Gastroesophageal sphincter (tissue), 4 donors: Measurements from ENCODE around the gene FRMPD2. TPM values are rescaled to one million over a fixed set of nuclear protein-coding genes. Genes with fewer than 3 reads are reported as not detected.

Experiments used
- ATAC-seq: fragments of 150-250 bp; one replicate; pipeline ENCODE4 v1.9.1; 2016; ENCODE audit warnings: mild to moderate bottlenecking, moderate library complexity
- H3K27ac ChIP-seq, 4 donors: fragments of 200-600 bp; sonication (generic) in 3 of 4; 1 replicate in 3 of 4; 2 replicates in 1 of 4; pipeline ENCODE4 v1.5.1; 2016 to 2019
- H3K27me3 ChIP-seq: fragments of 200-600 bp; sonication (generic); one replicate; pipeline ENCODE4 v1.5.1; 2019
- H3K36me3 ChIP-seq, 2 donors: fragments of 200-600 bp; sonication (generic); one replicate each; pipeline ENCODE4 v1.5.1; 2019; ENCODE audit warnings: control low read depth in 1 of 2
- H3K4me1 ChIP-seq, 3 donors: fragments of 200-600 bp; sonication (generic); 1 replicate in 2 of 3; 2 replicates in 1 of 3; pipeline ENCODE4 v1.5.1; 2016 to 2019; ENCODE audit warnings: control low read depth in 2 of 3
- H3K4me3 ChIP-seq, 2 donors: fragments of 200-600 bp; sonication (generic); one replicate each; pipeline ENCODE4 v1.5.1; 2019; ENCODE audit warnings: mild to moderate bottlenecking in 1 of 2, moderate library complexity in 1 of 2
- H3K9me3 ChIP-seq, 3 donors: fragments of 200-600 bp; sonication (generic); one replicate each; pipeline ENCODE4 v1.5.1; 2017 to 2019; ENCODE audit warnings: control low read depth in 2 of 3
- CTCF ChIP-seq, 4 experiments: fragments of 200-600 bp in 2 of 4; fragments of 450-650 bp in 2 of 4; sonication (generic) in 1 of 4; IDR thresholded peaks; one replicate each; pipeline ENCODE4 v1.5.1; 2017 to 2019; ENCODE audit warnings: antibody characterized with exemption in 4 of 4, mild to moderate bottlenecking in 2 of 4, moderate library complexity in 2 of 4
- EP300 ChIP-seq: sonication (generic); formaldehyde crosslinking; IDR thresholded peaks from one replicate; pipeline ENCODE4 v1.6.1; 2017; ENCODE audit warnings: antibody characterized with exemption, mild to moderate bottlenecking
- POLR2A ChIP-seq, 2 donors: fragments of 450-650 bp; IDR thresholded peaks; one replicate each; pipeline ENCODE4 v1.6.1; 2017; ENCODE audit warnings: antibody characterized with exemption in 2 of 2, mild to moderate bottlenecking in 2 of 2, moderate library complexity in 1 of 2
- POLR2AphosphoS5 ChIP-seq: sonication (generic); formaldehyde crosslinking; IDR thresholded peaks from one replicate; pipeline ENCODE4 v1.6.1; 2017; ENCODE audit warnings: antibody characterized with exemption
- WGBS, 2 donors: methylation state at CpG; one replicate each; pipeline ENCODE4 v1.1.5; 2018; ENCODE audit warnings: low coverage in 1 of 2; 5-methylcytosine and 5-hydroxymethylcytosine counted together
- total RNA-seq, 4 donors: library from RNA; depleted of rRNA; stranded (reverse); fragments of >200 nt; gene quantifications; one replicate each; pipeline ENCODE4 v1.1.0, GENCODE V29; 2016

The FRMPD2 gene
- total RNA-seq, 4 donors from 2014 or later: 0.19 TPM; not detected in 3

DNA sequence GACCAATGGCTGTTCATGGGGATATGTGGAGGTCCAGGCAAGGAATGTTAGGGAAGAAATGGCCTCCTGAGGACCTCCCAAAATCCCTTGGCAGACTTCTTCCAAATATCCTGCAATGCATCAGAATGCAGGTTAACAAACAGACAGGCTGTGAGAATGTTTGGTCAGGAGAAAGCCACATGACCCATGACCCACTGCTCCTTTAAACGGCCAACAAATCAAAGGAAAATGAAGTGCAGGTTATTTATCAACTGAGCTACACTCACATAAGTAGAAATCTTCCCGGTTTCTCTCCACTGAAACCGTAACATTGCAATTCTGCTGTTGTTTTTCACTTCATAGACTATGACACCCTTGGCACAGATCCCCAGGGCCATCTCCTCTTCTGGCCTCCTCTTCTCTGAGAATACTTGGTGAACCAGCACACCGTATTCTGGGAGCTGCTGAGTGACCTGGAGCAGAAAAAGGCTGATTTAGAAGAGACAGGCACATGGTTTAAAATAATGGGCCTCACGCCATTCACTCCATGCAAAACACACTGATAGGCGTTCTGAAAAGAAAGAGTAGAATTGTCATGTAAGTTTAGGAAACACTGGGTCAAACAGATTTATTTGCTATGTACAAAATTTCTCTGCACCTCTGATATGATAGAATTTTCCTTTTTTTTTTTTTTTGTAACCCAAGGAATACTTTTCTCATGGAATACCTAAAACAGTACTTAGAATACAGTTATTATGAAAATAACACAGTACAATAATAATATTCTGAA lies 67.8 kb downstream of the FRMPD2 start:
- Histone ChIP-seq H3K27me3 (peaks cover 4% of the 10 kb centered on the region), H3K4me1 (no peaks in the 10 kb centered on the region), H3K27ac (no peak overlapping the region), H3K9me3 (no peaks in the 10 kb centered on the region), H3K4me3 (no peak overlapping the region), H3K36me3 (no peaks in the 10 kb centered on the region)
- WGBS, 2 donors: 61 to 88% methylated on average over 5 to 6 of the region's 6 CpGs
- ATAC-seq: no peak
- TF ChIP-seq EP300 (no peak), POLR2AphosphoS5 (no peak), POLR2A (IDR thresholded peaks at IDR 0.05) (no peak), CTCF (IDR thresholded peaks at IDR 0.05) (no peak)

DNA sequence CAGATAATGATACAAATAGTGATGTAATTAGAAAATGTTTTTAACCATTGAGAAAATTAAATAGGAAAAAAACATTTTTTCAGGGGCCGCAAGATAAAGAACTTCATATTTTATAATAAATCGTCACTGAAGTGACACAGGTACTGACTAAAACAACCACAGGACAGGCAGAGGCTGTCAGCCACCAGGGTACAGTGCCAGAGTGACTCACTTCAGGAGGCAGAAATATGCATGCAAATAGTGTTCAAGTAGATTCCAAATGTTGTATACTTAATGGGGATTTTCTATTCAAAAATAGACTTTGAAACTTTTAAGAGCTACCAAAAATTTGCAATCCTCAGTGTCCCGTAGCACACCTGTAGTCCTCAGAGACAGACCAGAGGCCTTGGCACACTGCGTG lies 68.6 kb downstream of the FRMPD2 start:
- Histone ChIP-seq H3K27me3 (no peaks in the 10 kb centered on the region), H3K27ac (no peak overlapping the region), H3K4me1 (no peaks in the 10 kb centered on the region), H3K9me3 (no peaks in the 10 kb centered on the region), H3K4me3 (no peak overlapping the region), H3K36me3 (no peaks in the 10 kb centered on the region)
- TF ChIP-seq POLR2A (IDR thresholded peaks at IDR 0.05) (no peak), CTCF (IDR thresholded peaks at IDR 0.05) (no peak), POLR2AphosphoS5 (no peak), EP300 (no peak)
- 85 to 93% methylated on average over 4 of the region's 4 CpGs for WGBS, 2 donors
- ATAC-seq: no peak

DNA sequence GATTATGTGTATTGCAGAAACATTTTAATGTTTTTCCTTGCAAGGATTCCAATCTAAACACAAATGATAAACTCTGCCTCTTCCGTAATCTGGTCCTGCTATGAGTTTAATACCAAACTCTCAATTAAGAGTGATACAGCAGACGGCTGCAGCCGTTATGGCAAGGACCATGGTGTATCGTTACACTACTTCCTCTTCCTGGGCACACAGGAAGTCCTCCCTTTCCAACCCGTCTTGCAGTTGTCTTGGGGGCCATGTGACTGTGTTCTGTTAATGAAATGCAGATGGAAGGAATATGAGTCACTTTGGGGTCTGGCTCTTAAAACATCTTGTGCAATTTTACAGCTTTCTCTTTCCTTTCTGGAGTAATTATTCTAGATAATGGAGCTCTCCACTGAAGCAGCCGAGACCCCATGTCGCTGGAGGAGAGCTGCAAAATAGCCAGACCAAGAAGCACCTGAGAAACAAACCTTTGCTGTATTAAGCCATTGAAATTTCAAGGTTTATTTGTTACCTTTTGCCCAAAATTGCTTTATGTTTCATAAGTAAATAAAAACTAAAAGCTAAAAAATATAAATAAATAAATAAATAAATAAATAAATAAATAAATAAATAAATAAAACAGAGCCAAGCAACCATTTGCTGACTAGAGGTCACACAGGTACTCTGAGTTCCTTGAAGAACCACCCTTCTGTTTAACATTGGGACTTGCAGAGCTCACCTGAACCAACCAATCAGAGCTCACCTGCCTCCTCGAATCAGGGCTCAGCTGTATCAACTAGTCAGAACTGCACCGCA lies 74.7 kb downstream of the FRMPD2 start:
- no peaks in the 10 kb centered on the region for H3K36me3 ChIP-seq
- TF ChIP-seq POLR2A (IDR thresholded peaks at IDR 0.05) (no peak), EP300 (no peak), POLR2AphosphoS5 (no peak), CTCF (IDR thresholded peaks at IDR 0.05) (no peak)
- no peaks in the 10 kb centered on the region for H3K9me3 ChIP-seq
- WGBS, 2 donors: 64 to 77% methylated on average over 7 to 9 of the region's 9 CpGs
- peak; percentile 43 for ATAC-seq
- no peak overlapping the region for H3K27ac ChIP-seq
- no peaks in the 10 kb centered on the region for H3K27me3 ChIP-seq
- H3K4me1 ChIP-seq: no peaks in the 10 kb centered on the region
- H3K4me3 ChIP-seq: no peak overlapping the region

DNA sequence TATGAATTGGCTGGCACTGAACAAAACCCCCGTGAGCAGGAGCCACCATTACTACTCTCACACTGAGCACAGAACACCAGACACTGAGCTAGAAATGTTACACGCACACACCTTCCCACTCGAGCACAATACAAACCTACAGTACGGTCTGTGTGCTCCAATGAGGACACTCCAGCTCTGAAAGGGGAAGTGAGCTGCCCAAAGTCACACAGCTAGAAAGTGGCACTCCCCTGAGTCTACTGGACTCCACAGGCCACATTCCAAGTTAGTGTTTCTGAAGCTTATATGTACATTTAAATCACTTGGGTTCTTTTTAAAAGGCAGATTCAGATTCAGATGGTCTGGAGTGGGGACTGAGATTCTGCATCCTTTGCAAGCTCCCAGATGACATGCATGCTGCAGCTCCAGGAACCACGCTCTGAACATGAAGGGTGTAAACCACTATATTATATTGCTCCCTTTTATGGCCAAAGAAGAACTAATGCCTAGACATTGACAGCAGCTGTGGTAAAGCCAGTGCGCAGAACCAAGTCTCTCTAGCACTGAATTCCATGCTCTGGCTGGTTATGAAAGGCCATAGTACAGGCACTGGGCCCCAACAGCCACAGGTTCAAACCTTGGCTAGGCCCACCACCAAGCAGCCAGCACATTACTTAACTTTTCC lies 77.1 kb downstream of the FRMPD2 start:
- Histone ChIP-seq H3K27ac (no peak overlapping the region), H3K4me3 (no peak overlapping the region), H3K36me3 (no peaks in the 10 kb centered on the region), H3K9me3 (no peaks in the 10 kb centered on the region), H3K4me1 (no peaks in the 10 kb centered on the region), H3K27me3 (no peaks in the 10 kb centered on the region)
- WGBS, 2 donors: 69 to 93% methylated on average over 2 to 4 of the region's 6 CpGs
- TF ChIP-seq POLR2A (IDR thresholded peaks at IDR 0.05) (no peak), CTCF (IDR thresholded peaks at IDR 0.05) (no peak), EP300 (no peak), POLR2AphosphoS5 (no peak)
- no peak for ATAC-seq
